Right atrium auricular region (tissue), 2 donors: ENCODE measurements around the gene METAP1D. TPM values are rescaled to one million over a fixed set of nuclear protein-coding genes. Genes with fewer than 3 reads are reported as not detected.
"Not testable (repeated sequence)": the region's sequence is repeated elsewhere in the genome, so short reads cannot be mapped to it uniquely, and the experiment has no call there.

Experiments used
- DNase-seq: peaks from one replicate; pipeline ENCODE4 v3.0.0-alpha.2; 2019; ENCODE audit warnings: low spot score
- H3K27ac ChIP-seq, 2 donors: fragments of 200-600 bp; sonication (generic); 1 replicate in 1 of 2; 2 replicates in 1 of 2; pipeline ENCODE4 v1.5.1; 2016 to 2019
- H3K27me3 ChIP-seq, 2 donors: fragments of 200-600 bp; sonication (generic); one replicate each; pipeline versions ENCODE4 v1.5.1 to v1.6.0; 2017 to 2019
- H3K36me3 ChIP-seq: fragments of 200-600 bp; sonication (generic); one replicate; pipeline ENCODE4 v1.5.1; 2016
- H3K4me1 ChIP-seq, 2 donors: fragments of 200-600 bp; sonication (generic); one replicate each; pipeline versions ENCODE4 v1.5.1 to v1.6.0; 2017 to 2019
- H3K4me3 ChIP-seq, 2 donors: fragments of 200-600 bp; sonication (generic); 1 replicate in 1 of 2; 2 replicates in 1 of 2; pipeline ENCODE4 v1.5.1; 2017 to 2019; ENCODE audit warnings: mild to moderate bottlenecking in 1 of 2, moderate library complexity in 1 of 2
- H3K9me3 ChIP-seq, 2 donors: fragments of 200-600 bp; sonication (generic); one replicate each; pipeline ENCODE4 v1.5.1; 2019
- CTCF ChIP-seq, 2 donors: fragments of 200-600 bp; sonication (generic); IDR thresholded peaks; one replicate each; pipeline ENCODE4 v1.5.1; 2019; ENCODE audit warnings: antibody characterized with exemption in 2 of 2
- total RNA-seq, 2 donors: library from RNA; depleted of rRNA; stranded (reverse); fragments of >200 nt; gene quantifications; one replicate each; pipeline ENCODE4 v1.1.0, GENCODE V29; 2016

The METAP1D gene
- total RNA-seq, 2 donors from 2014 or later: 2.3 to 4.7 TPM

- H3K4me3 ChIP-seq: no peak overlapping the region
Observed at GRCh38 chr2:172052000-172052983, 52.5 kb downstream of the METAP1D start.

GRCh38 chr2:172053486-172053885 lies 53.7 kb downstream of the METAP1D start:
- Histone ChIP-seq H3K36me3 (no peaks in the 10 kb centered on the region), H3K27me3 (no peaks in the 10 kb centered on the region), H3K27ac (no peak overlapping the region), H3K4me1 (no peaks in the 10 kb centered on the region), H3K9me3 (no peaks in the 10 kb centered on the region), H3K4me3 (no peak overlapping the region)
- TF ChIP-seq CTCF (IDR thresholded peaks at IDR 0.05): no peak
- no peak for DNase-seq

More at GRCh38 chr2:172052000-172052983, 52.5 kb downstream of the METAP1D start:
- no peaks in the 10 kb centered on the region for H3K27me3 ChIP-seq
- DNase-seq: no peak
- H3K9me3 ChIP-seq: no peaks in the 10 kb centered on the region
- H3K4me1 ChIP-seq: no peaks in the 10 kb centered on the region
- no peak for TF ChIP-seq CTCF (IDR thresholded peaks at IDR 0.05)
- H3K36me3 ChIP-seq: no peaks in the 10 kb centered on the region
- no peak overlapping the region for H3K27ac ChIP-seq

- DNase-seq: no peak
- Histone ChIP-seq H3K4me3 (no peak overlapping the region), H3K27ac (no peak overlapping the region), H3K36me3 (no peaks in the 10 kb centered on the region), H3K27me3 (no peaks in the 10 kb centered on the region), H3K4me1 (no peaks in the 10 kb centered on the region), H3K9me3 (no peaks in the 10 kb centered on the region)
- no peak for TF ChIP-seq CTCF (IDR thresholded peaks at IDR 0.05)
Observed at GRCh38 chr2:172056293-172056692, 56.5 kb downstream of the METAP1D start.

GRCh38 chr2:172058660-172059059 lies 58.9 kb downstream of the METAP1D start:
- TF ChIP-seq CTCF (IDR thresholded peaks at IDR 0.05): no peak
- Histone ChIP-seq H3K36me3 (no peaks in the 10 kb centered on the region), H3K27me3 (no peaks in the 10 kb centered on the region), H3K9me3 (no peaks in the 10 kb centered on the region), H3K27ac (no peak overlapping the region), H3K4me1 (no peaks in the 10 kb centered on the region), H3K4me3 (no peak overlapping the region)
- no peak for DNase-seq

GRCh38 chr2:172060118-172060517 lies 60.4 kb downstream of the METAP1D start:
- not testable (repeated sequence) for H3K27ac ChIP-seq, H3K27me3 ChIP-seq, H3K4me3 ChIP-seq, H3K36me3 ChIP-seq, H3K4me1 ChIP-seq, DNase-seq, H3K9me3 ChIP-seq

GRCh38 chr2:172062402-172063004 lies 62.8 kb downstream of the METAP1D start:
- H3K4me1 ChIP-seq: no peaks in the 10 kb centered on the region
- H3K27ac ChIP-seq: no peak overlapping the region
- TF ChIP-seq CTCF (IDR thresholded peaks at IDR 0.05): no peak
- H3K9me3 ChIP-seq: no peaks in the 10 kb centered on the region
- no peaks in the 10 kb centered on the region for H3K27me3 ChIP-seq
- no peaks in the 10 kb centered on the region for H3K36me3 ChIP-seq
- H3K4me3 ChIP-seq: no peak overlapping the region
- DNase-seq: no peak
